HG02840 (cell line): ENCODE data around the gene MCRS1.
"Not testable (repeated sequence)": the region's sequence is repeated elsewhere in the genome, so short reads cannot be mapped to it uniquely, and the experiment has no call there.

Experiments
- ATAC-seq: cut with Tn5 transposase; IDR thresholded peaks from one replicate; pipeline ENCODE4 v1.9.1; 2021; ENCODE audit warnings: mild to moderate bottlenecking, moderate library complexity, moderate number of reproducible peaks; ENCODE audit not compliant: unreplicated experiment, low FRiP score

The MCRS1 gene

DNA sequence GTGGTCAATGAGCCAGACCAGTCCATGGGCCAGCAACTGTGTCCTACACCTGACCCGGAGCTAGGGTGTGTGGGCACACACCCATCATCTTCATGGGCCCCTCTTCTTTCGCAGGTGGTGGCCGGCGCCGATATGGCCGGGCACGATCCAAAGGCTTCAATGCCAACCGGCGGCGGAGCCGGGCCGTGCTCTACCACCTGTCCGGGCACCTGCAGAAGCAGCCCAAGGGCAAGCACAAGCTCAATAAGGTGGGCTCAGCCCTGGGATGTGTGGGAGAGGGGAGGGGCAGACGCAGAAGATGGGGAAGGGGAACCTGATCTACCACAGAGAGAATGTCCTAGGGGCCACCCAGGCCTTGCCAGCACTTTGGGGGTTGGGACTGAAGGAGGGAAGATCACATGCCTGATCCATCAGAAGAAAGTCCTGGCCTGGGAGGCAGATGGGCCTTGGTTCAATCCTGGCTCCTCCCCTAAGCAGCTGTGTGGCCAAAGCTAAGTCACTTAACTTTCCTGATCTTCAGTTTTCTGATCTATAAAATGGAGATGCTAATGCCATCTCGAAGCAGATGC, 25.3 kb downstream of the MCRS1 start:
- ATAC-seq: no peak

DNA sequence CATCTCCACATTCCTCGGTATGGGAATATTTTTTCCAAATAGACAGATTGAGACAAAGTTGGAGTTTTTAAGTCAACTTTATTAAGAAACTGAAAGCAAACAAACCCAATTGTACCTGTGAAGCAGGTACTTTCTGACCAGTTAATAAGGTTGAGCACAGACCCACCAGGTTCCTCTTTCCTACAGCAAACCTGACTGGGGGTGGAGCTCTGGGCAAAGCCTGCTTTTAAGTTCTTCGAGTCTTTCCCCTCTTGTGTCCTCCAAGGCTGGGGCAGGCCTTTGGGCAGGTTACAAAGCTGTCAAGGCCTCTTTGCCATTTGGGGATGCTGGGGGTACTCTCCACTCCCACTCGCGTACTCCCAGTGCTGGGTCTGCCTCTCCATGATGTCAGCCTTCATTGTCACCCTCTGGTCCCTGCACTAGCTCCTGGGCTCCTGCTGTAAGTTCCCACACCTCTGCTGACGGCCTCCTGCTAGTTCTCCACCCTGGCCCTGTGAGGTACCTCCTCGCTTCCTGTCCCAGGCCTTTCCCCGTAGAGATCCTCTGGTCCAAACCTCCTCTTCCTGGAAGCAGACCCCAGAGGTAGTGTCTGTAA, 25.9 kb downstream of the MCRS1 start:
- no peak for ATAC-seq

- ATAC-seq: no peak
Observed at GRCh38 chr12:49541140-49541861, 26.6 kb downstream of the MCRS1 start.

GRCh38 chr12:49540229-49541139, 27.5 kb downstream of the MCRS1 start:
- no peak for ATAC-seq

DNA sequence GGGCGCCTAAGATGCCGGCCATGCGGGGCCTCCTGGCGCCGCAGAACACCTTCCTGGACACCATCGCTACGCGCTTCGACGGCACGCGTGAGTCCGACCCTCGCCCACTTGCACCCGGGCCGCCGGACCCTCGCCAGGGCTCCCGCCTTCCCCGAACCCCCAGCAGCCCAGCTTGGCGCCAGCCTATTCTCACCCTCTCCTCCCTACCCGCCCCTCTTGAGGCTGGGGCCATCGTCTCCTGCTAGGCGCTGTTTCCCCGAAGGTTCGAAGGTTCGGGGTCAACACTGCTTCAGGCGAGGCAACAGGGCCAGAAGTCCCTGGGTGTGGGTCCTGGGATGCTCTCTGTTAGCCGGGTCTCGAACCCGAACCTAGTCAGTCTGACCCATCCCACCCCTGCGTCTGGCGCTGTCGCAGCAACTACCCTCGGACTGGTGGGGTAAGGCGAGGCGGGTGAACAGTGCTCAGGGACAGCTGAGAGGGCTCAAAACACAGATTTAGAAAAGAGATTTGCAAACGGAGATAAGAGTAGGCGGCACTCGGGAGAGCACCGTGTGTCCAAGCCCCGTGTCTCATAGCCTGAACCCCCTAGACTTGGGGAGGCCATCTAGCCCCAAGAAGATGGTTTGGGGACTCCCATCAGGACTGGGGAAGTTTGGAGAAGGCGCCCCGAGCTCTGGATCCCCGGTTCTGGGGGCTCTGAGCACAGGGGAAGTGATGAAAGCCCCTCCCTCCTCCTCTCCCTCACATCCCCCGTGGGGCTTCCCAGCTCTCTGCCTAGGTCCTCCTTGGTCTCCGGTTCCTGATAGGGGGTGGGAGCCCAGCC, 28.3 kb downstream of the MCRS1 start:
- ATAC-seq: no peak

DNA sequence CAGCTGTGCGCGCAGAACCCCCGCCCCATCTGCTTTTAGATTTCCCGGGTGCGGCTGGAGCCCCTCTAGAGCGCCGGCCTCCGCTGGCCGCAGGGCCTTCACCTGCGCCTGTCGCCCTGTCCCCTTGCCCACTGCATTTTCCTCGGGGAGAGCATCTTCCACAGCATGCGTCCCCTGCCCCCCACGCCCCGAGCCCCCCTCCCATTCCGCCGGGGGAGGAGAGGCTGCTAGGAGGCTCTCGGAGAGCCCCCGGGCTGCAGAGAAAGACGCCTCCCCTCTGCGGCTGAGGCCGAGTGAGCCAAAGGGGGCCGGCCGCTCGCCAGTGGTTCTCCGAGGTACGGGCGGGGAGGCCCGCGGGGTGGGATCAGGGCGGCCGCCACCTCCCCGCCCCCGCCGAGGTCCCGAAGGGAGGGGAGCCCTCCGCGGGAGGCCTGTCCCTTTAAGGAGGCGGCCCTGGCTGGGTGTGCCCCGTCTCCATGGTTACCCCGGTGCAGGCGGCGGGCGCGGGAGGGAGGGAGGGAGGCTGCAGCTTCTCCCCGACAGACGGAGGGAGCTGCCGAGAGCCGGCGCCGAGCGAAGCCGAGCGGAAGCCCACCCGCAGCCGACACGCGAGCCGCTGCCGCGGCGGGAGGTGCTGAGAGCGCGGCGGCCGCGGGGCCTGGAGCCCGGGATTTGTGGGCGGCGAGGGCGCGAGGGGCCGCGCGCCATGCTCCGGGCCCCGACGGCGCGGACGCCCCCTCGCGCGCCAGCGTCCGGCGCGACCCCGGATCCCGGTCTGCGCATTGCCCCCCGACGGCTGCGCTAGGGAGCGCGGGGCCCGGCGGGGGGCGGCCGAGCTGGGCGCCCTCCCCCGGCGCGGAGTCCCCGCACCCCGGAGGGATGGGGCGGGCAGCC, 29.2 kb downstream of the MCRS1 start, which contains the start of gene KCNH3:
Gene KCNH3, plus strand, starts transcription at position 521 of the 894 bp plus-strand sequence. CDS start 387 bp downstream, outside the sequence.
- no peak for ATAC-seq

- ATAC-seq: no peak
Observed at GRCh38 chr12:49537752-49538509, 30.0 kb downstream of the MCRS1 start.

- no peak for ATAC-seq
Observed at GRCh38 chr12:49537231-49537751, 30.7 kb downstream of the MCRS1 start.

DNA sequence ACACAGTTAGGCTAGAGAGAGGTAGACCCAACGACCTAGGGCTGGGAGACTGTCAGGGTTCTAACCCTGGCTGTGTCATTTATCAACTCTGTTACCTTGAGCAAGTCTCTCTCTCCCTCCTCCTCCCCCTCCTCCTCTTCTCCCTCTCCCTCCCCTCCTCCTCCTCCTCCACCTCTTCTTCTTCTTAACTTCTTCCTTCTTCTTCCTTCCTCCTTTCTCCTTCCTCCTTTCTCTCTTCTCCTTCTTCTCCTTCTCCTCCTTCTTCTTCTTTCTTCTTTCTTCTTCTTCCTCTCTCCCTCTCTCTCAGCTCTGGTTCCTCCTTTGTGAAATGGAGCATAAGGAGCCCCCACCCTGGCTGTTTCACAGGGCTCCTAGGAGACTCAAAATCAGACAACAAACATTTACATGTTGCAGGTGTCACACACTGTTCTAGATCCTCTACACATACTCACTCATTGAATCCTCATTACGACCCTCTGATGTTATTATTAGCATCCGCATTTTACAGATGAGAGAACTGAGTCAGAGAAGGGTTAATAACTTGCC, 31.3 kb downstream of the MCRS1 start:
- no peak for ATAC-seq

DNA sequence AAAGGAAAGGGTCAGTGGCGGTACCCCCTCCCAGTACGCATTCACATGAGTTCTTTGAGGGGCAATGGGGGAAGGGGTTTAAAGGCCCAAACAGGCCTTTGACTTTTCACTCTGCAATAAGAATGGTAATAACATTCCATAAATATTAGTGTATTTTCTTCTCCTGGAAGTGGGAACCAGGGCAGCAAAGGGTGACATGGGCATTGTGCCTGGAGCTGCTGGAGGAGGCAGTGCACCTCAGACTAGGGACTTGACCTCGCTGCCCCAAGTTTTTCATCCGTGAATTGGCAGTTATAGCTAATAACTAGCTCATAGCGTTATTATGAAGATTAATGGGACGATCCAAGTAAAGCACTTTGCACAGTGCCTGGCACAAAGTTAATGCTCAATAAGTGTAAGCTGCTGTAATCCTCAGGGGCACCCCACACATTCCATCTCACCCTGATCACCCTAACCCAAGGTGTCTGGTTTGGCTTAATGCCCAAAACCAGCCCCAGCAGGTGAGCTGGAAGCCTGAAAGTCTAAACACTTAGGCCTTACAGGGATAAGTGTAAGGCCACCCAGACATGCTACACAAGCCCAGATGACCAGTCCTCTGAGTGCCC, 31.9 kb downstream of the MCRS1 start:
- ATAC-seq: no peak

- no peak for ATAC-seq
Observed at GRCh38 chr12:49534731-49535278, 33.1 kb downstream of the MCRS1 start.

GRCh38 chr12:49534122-49534521, 33.8 kb downstream of the MCRS1 start:
- ATAC-seq: not testable (repeated sequence)

- ATAC-seq: no peak
Observed at GRCh38 chr12:49533331-49533730, 34.6 kb downstream of the MCRS1 start.

DNA sequence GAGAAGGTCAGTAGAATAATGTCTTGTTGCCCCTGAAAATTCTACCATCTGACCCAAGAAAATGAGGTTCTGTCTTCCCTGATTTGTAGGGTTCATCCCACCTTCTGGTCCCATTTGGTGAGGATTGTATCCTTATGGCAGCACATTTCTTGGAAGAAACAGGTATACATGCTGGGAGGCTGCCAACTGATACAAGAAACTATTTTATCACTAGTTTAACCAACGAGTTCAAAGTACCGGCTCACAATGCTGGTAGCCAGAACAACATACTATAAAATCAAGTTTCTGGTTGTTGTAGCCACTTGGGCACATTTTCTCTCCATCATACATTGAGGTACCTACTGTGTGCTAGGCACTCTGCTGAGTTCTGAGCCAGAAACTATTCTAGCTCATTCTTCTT, 36.2 kb downstream of the MCRS1 start:
- ATAC-seq: no peak

- no peak for ATAC-seq
Observed at GRCh38 chr12:49529414-49529813, 38.5 kb downstream of the MCRS1 start.

- ATAC-seq: no peak
Observed at GRCh38 chr12:49527361-49528130, 40.4 kb downstream of the MCRS1 start.
